HepG2 (cell line): ENCODE data around the gene ZNF212. TPM values are rescaled to one million over a fixed set of nuclear protein-coding genes. Genes with fewer than 3 reads are reported as not detected.
A peak's percentile ranks its signal among the peaks of the same experiment; 100 is the strongest.

Experiments
- ATAC-seq: fragments of 200-7000 bp; cut with Tn5 transposase; 3 replicates; pipeline ENCODE4 v1.9.1; 2020; ENCODE audit warnings: mild to moderate bottlenecking, moderate library complexity
- Bru-seq: library from RNA; stranded (reverse); fragments of 400-500 nt; gene quantifications from one replicate; lab custom pipeline; 2021; lab: Mats Ljungman, UMichigan
- BruChase-seq, 2 experiments: library from RNA; stranded (reverse); fragments of 400-500 nt; gene quantifications; one replicate each; lab custom pipeline; 2021; lab: Mats Ljungman, UMichigan
- BruUV-seq: library from RNA; stranded (reverse); fragments of 400-500 nt; replicated peaks from 2 replicates; lab custom pipeline; 2021; lab: Mats Ljungman, UMichigan
- CTCF ChIA-PET: fragments of 300-600 bp; formaldehyde crosslinking; extraction: SDS; loops from one replicate; lab custom pipeline; 2021; ENCODE audit warnings: low total read pairs, inconsistent platforms, low intra/inter-chr PET ratio; lab: Yijun Ruan, JAX
- POLR2A ChIA-PET: fragments of 350-600 bp; sonication (Branson Sonifier 250); formaldehyde crosslinking; loops from one replicate; lab custom pipeline; 2020; ENCODE audit warnings: antibody characterized with exemption, inconsistent platforms; lab: Yijun Ruan, JAX
- DNase-seq: peaks from one replicate; pipeline ENCODE4 v3.0.0-alpha.2; 2015; ENCODE audit warnings: low spot score
- FAIRE-seq: peaks from 3 replicates; lab custom pipeline; 2011; peaks lifted over from hg19 to GRCh38; lab: Jason Lieb, UNC
- H2AFZ ChIP-seq: one replicate; pipeline ENCODE4 v1.6.1; 2011; ENCODE audit warnings: low read length, inconsistent platforms
- H3K27ac ChIP-seq: fragments of 300-600 bp; 3 replicates; pipeline ENCODE4 v1.8.0; 2011; ENCODE audit warnings: mixed run types, mild to moderate bottlenecking, mixed read lengths, low read length, inconsistent platforms; ENCODE audit not compliant: insufficient read depth; ENCODE audit errors: extremely low read length
- H3K27me3 ChIP-seq, 2 experiments: fragments of 200-600 bp in 1 of 2; 2 replicates in 1 of 2; 3 replicates in 1 of 2; pipeline versions ENCODE4 v1.6.0 to v1.8.0; 2011; ENCODE audit warnings: low read length in 2 of 2, mild to moderate bottlenecking in 2 of 2, moderate library complexity in 2 of 2, inconsistent platforms in 1 of 2; ENCODE audit not compliant: insufficient read depth in 2 of 2, control insufficient read depth in 1 of 2
- H3K36me3 ChIP-seq, 2 experiments: fragments of 200-600 bp in 1 of 2; replicated peaks in 1 of 2; 2 replicates in 1 of 2; 3 replicates in 1 of 2; pipeline versions ENCODE4 v1.5.1 to v1.8.0; 2011; ENCODE audit warnings: low read length in 2 of 2, inconsistent platforms in 1 of 2; ENCODE audit not compliant: insufficient read depth in 2 of 2, control insufficient read depth in 1 of 2
- H3K4me1 ChIP-seq: 2 replicates; pipeline ENCODE4 v1.5.1; 2012; ENCODE audit warnings: low read length, inconsistent platforms; ENCODE audit not compliant: insufficient read depth
- H3K4me2 ChIP-seq: 2 replicates; pipeline ENCODE4 v1.6.0; 2011; ENCODE audit warnings: low read depth, low read length, inconsistent platforms
- H3K4me3 ChIP-seq, 3 experiments: fragments of 200-600 bp in 1 of 3; sonication (generic), shearing (Covaris generic) in 1 of 3; replicated peaks in 1 of 3; 2 replicates each; pipeline ENCODE4 v1.5.1; 2011 to 2016; ENCODE audit warnings: low read length in 3 of 3, inconsistent platforms in 2 of 3, low read depth in 2 of 3, mild to moderate bottlenecking in 2 of 3, control low read depth in 1 of 3, mixed read lengths in 1 of 3; ENCODE audit not compliant: insufficient read depth in 1 of 3
- H3K79me2 ChIP-seq: one replicate; pipeline ENCODE4 v1.6.1; 2011; ENCODE audit warnings: low read length, inconsistent platforms; ENCODE audit not compliant: insufficient read depth
- H3K9ac ChIP-seq: 2 replicates; pipeline ENCODE4 v1.6.0; 2011; ENCODE audit warnings: mild to moderate bottlenecking, low read depth, low read length, inconsistent platforms; ENCODE audit not compliant: insufficient read depth
- H3K9me3 ChIP-seq: 2 replicates; pipeline ENCODE4 v1.5.1; 2012; ENCODE audit warnings: mild to moderate bottlenecking, low read length
- H4K20me1 ChIP-seq: 2 replicates; pipeline ENCODE4 v1.6.0; 2011; ENCODE audit warnings: inconsistent platforms, mild to moderate bottlenecking, low read length, moderate library complexity; ENCODE audit not compliant: insufficient read depth
- ARNT ChIP-seq: fragments of 450-650 bp; IDR thresholded peaks from 2 replicates; pipeline ENCODE4 v1.6.1; 2017
- DNMT3B ChIP-seq: conservative IDR thresholded peaks from 2 replicates; pipeline ENCODE4 v1.6.1; 2016; ENCODE audit warnings: missing biosample characterization, control low read depth
- ELK4 ChIP-seq: sonication (generic); formaldehyde crosslinking; IDR thresholded peaks from 2 replicates; pipeline ENCODE4 v1.9.0; 2021; ENCODE audit warnings: missing genetic modification reagents, borderline replicate concordance
- GATAD2A ChIP-seq: IDR thresholded peaks from 2 replicates; pipeline ENCODE4 v1.6.1; 2016
- KDM5A ChIP-seq: fragments of 200-600 bp; sonication (generic); IDR thresholded peaks from 2 replicates; pipeline ENCODE4 v1.7.0; 2018; ENCODE audit warnings: antibody characterized with exemption, mild to moderate bottlenecking, low read length, borderline replicate concordance
- MTA1 ChIP-seq: sonication (generic); formaldehyde crosslinking; IDR thresholded peaks from 2 replicates; pipeline ENCODE4 v1.4.0; 2020; ENCODE audit warnings: missing genetic modification reagents, mild to moderate bottlenecking, borderline replicate concordance
- NFYB ChIP-seq: sonication (generic); formaldehyde crosslinking; IDR thresholded peaks from 2 replicates; pipeline ENCODE4 v1.4.0; 2020; ENCODE audit warnings: missing genetic modification reagents
- PTBP1 ChIP-seq: fragments of 200-400 bp; formaldehyde crosslinking; IDR thresholded peaks from 2 replicates; pipeline ENCODE4 v1.6.1; 2018; ENCODE audit warnings: low read length, low read depth; ENCODE audit not compliant: poor library complexity, severe bottlenecking
- RARG ChIP-seq: sonication (generic); formaldehyde crosslinking; IDR thresholded peaks from 2 replicates; pipeline ENCODE4 v1.4.0; 2020; ENCODE audit warnings: low read depth, mild to moderate bottlenecking, missing genetic modification reagents
- SRY ChIP-seq: sonication (generic); formaldehyde crosslinking; IDR thresholded peaks from 2 replicates; pipeline ENCODE4 v1.8.0; 2022; ENCODE audit warnings: mild to moderate bottlenecking, missing genetic modification reagents
- TSC22D2 ChIP-seq: sonication (generic); formaldehyde crosslinking; IDR thresholded peaks from 2 replicates; pipeline ENCODE4 v1.5.1; 2020; ENCODE audit warnings: missing genetic modification reagents, mild to moderate bottlenecking, borderline replicate concordance
- ZIK1 ChIP-seq: sonication (generic); formaldehyde crosslinking; IDR thresholded peaks from 2 replicates; pipeline ENCODE4 v1.5.0; 2020; ENCODE audit warnings: mild to moderate bottlenecking, low read depth, missing genetic modification reagents, borderline replicate concordance
- ZNF124 ChIP-seq: sonication (generic); formaldehyde crosslinking; IDR thresholded peaks from 2 replicates; pipeline ENCODE4 v1.4.0; 2020; ENCODE audit warnings: missing genetic modification reagents
- ZNF597 ChIP-seq: sonication (generic); formaldehyde crosslinking; IDR thresholded peaks from 2 replicates; pipeline ENCODE4 v1.5.0; 2020; ENCODE audit warnings: missing genetic modification reagents
- ZNF747 ChIP-seq: sonication (generic); formaldehyde crosslinking; IDR thresholded peaks from 2 replicates; pipeline ENCODE4 v1.8.1; 2023; ENCODE audit warnings: missing genetic modification reagents, mild to moderate bottlenecking, borderline replicate concordance
- ZNF761 ChIP-seq: sonication (generic); formaldehyde crosslinking; conservative IDR thresholded peaks from 2 replicates; pipeline ENCODE4 v1.4.0; 2020; ENCODE audit warnings: mild to moderate bottlenecking, missing genetic modification reagents
- whole genome bisulfite sequencing: methylation state at CpG from one replicate; pipeline ENCODE4 v1.1.6; 2017; ENCODE audit warnings: low lambda C conversion rate; 5-methylcytosine and 5-hydroxymethylcytosine counted together
- in situ Hi-C: cut with HindIII; loops from 2 replicates; pipeline ENCODE4 v1.10.0; 2017; ENCODE audit warnings: low pct_unique_long_range_greater_than_20kb; ENCODE audit not compliant: extremely low pct_ligation_motif_present
- intact Hi-C: fragments of 100-400 bp; cut with micrococcal nuclease; formaldehyde crosslinking; loops from one replicate; pipeline ENCODE4 v1.10.0; 2022; ENCODE audit not compliant: unreplicated experiment
- long read RNA-seq, 2 experiments: library from RNA in 1 of 2; library from polyadenylated mRNA in 1 of 2; stranded (forward) in 1 of 2; unstranded in 1 of 2; transcript quantifications; one replicate each; pipeline ENCODE4 v2.0.0, GENCODE V29; 2019 to 2022
- polyA minus RNA-seq, 3 experiments: library from RNA; depleted of rRNA, polyadenylated mRNA; stranded (reverse); fragments of >200 nt; gene quantifications; 2 replicates each; pipeline ENCODE4 v1.2.3, GENCODE V29; 2011; ENCODE audit warnings: low replicate concordance in 1 of 3
- polyA plus RNA-seq, 8 experiments: library from polyadenylated mRNA; depleted of rRNA in 3 of 8; stranded (reverse) in 7 of 8; unstranded in 1 of 8; fragments of >200 nt; fragmentation: Illumina TruSeq in 4 of 8; extraction: Trizol in 4 of 8; gene quantifications; 2 replicates each; pipeline versions ENCODE4 v1.2.1 to v1.2.3, GENCODE V29; 2011 to 2016; ENCODE audit warnings: low read depth in 4 of 8, missing spikeins in 1 of 8, mixed read lengths in 1 of 8; ENCODE audit not compliant: insufficient read depth in 1 of 8
- total RNA-seq, 5 experiments: library from RNA; depleted of rRNA; stranded (reverse); fragments of >200 nt; fragmentation: Illumina TruSeq; extraction: Trizol; gene quantifications; 2 replicates each; pipeline ENCODE4 v1.2.3, GENCODE V29; 2016; ENCODE audit warnings: low read depth in 1 of 5

The ZNF212 gene
- 3.8 and 4.3 TPM in 2 replicates for total RNA-seq (2016; rRNA removed; fragmentation: Illumina TruSeq; extraction: Trizol)
- 0.40 and 1.1 TPM in 2 replicates for total RNA-seq (2016; cell fraction: cytosol; rRNA removed; fragmentation: Illumina TruSeq; extraction: Trizol; ENCODE audit: low read depth)
- total RNA-seq (2016; cell fraction: insoluble cytoplasmic fraction; rRNA removed; fragmentation: Illumina TruSeq; extraction: Trizol), result 3.6 and 4.1 TPM in 2 replicates
- total RNA-seq (2016; cell fraction: membrane; rRNA removed; fragmentation: Illumina TruSeq; extraction: Trizol), result 1.9 and 2.0 TPM in 2 replicates
- total RNA-seq (2016; cell fraction: nucleus; rRNA removed; fragmentation: Illumina TruSeq; extraction: Trizol), result 3.3 and 4.5 TPM in 2 replicates
- 2.6 and 3.1 TPM in 2 replicates for polyA plus RNA-seq (2011; rRNA removed)
- polyA plus RNA-seq (2011; cell fraction: cytosol; rRNA removed), result 2.1 and 2.3 TPM in 2 replicates
- polyA plus RNA-seq (2011; cell fraction: nucleus; rRNA removed), result 11.2 and 11.6 TPM in 2 replicates
- 3.9 TPM in 2 replicates for polyA plus RNA-seq (2012)
- polyA plus RNA-seq (2016; cell fraction: cytosol; fragmentation: Illumina TruSeq; extraction: Trizol; ENCODE audit: low read depth), result 0.28 and 0.59 TPM in 2 replicates
- polyA plus RNA-seq (2016; cell fraction: insoluble cytoplasmic fraction; fragmentation: Illumina TruSeq; extraction: Trizol; ENCODE audit: low read depth), result 4.2 and 5.8 TPM in 2 replicates
- 1.0 and 1.3 TPM in 2 replicates for polyA plus RNA-seq (2016; cell fraction: membrane; fragmentation: Illumina TruSeq; extraction: Trizol; ENCODE audit: low read depth)
- 14.2 and 14.5 TPM in 2 replicates for polyA plus RNA-seq (2016; cell fraction: nucleus; fragmentation: Illumina TruSeq; extraction: Trizol; ENCODE audit: insufficient read depth, low read depth)
- 4.0 and 4.6 TPM in 2 replicates for polyA minus RNA-seq (2011; rRNA and poly(A)+ RNA removed; ENCODE audit: low replicate concordance)
- polyA minus RNA-seq (2011; cell fraction: cytosol; rRNA and poly(A)+ RNA removed), result 1.7 and 2.3 TPM in 2 replicates
- 5.2 and 6.1 TPM in 2 replicates for polyA minus RNA-seq (2011; cell fraction: nucleus; rRNA and poly(A)+ RNA removed)
- percentile 72 among the genes with signal in this experiment for Bru-seq, nascent RNA
- BruChase-seq, experiment 1, labeled RNA remaining after a 6-hour chase, result percentile 74 among the genes with signal in this experiment
- BruChase-seq, experiment 2, labeled RNA remaining after a 2-hour chase, result percentile 72 among the genes with signal in this experiment
- long read RNA-seq, experiment 1, partial matches to known transcripts, result 3 of 7 reads
- long read RNA-seq, experiment 1, other reads (novel, unspliced or antisense), result 2 of 7 reads
- long read RNA-seq, experiment 2, partial matches to known transcripts, result 1 of 9 reads
- long read RNA-seq, experiment 2, other reads (novel, unspliced or antisense), result 4 of 9 reads

GRCh38 chr7:149239345-149240143 is at the start of gene ZNF212:
TSS of gene ZNF212 (plus strand) at chr7:149239651. CDS start at chr7:149239779, 128 bp downstream.
- peak within 1 kb of the TSS; percentile 86 to 94 (median 90) for H3K4me3 ChIP-seq
- TF ChIP-seq DNMT3B (CRISPR knock-in tag) (no peak), ZNF761 (CRISPR knock-in tag) (0 out of 2 replicates have a peak, but pooled peaks have one; percentile 35), PTBP1 (no peak), KDM5A (peak; percentile 94), TSC22D2 (CRISPR knock-in tag) (0 out of 2 replicates have a peak, but pooled peaks have one; percentile 53), ELK4 (CRISPR knock-in tag) (no peak; the same call in 1 of the 2 replicates), SRY (peak; percentile 43; the same call in 1 of the 2 replicates), ZIK1 (CRISPR knock-in tag) (peak; percentile 85; the same call in 1 of the 2 replicates), MTA1 (CRISPR knock-in tag) (peak; percentile 64; the same call in 1 of the 2 replicates), ARNT (no peak), ZNF597 (no peak), RARG (CRISPR knock-in tag) (no peak), ZNF124 (peak; percentile 56; the same call in 1 of the 2 replicates), NFYB (no peak; the same call in 1 of the 2 replicates), GATAD2A (CRISPR knock-in tag) (peak; percentile 66), ZNF747 (CRISPR knock-in tag) (peak; percentile 80; the same call in 1 of the 2 replicates)

More at GRCh38 chr7:149239345-149240143, at the start of gene ZNF212:
- Histone ChIP-seq H3K4me1 (peaks cover 44% of the 10 kb centered on the region), H3K79me2 (peaks cover 20% of the 10 kb centered on the region), H3K27ac (peak within 1 kb of the TSS; percentile 50), H3K9ac (peak within 1 kb of the TSS; percentile 84), H3K9me3 (no peaks in the 10 kb centered on the region), H3K36me3 (no peaks in the 10 kb centered on the region), H4K20me1 (peaks cover 4% of the 10 kb centered on the region; the same call in 1 of the 2 replicates), H3K4me2 (peak within 1 kb of the TSS; percentile 96), H3K27me3 (no peaks in the 10 kb centered on the region; a peak in 1 of 5 replicates), H2AFZ (peak within 1 kb of the TSS; percentile 99)
- no TSS peak for BruUV-seq
- DNase-seq (peak; percentile 86), FAIRE-seq (no peak), ATAC-seq (peak; percentile 100)
- ChIA-PET CTCF (interaction anchor here (1.4 kb wide), 1 partner anchor 258 kb away, joined by 4 read pairs; the partner anchor contains the start of gene ZNF746), POLR2A (no interaction called here)
- intact Hi-C loops, result loop anchor here (5.0 kb wide), 1 partner anchor 42 kb away; the partner anchor contains the start of gene ZNF282
- in situ Hi-C loops, result no loop called here
- WGBS, result under 1% methylated on average over 15 of the region's 64 CpGs
